Spleen (tissue), 7 donors: ENCODE results near the gene TEX14.

ENCODE experiments used
- POLR2A ChIP-seq, 3 donors: fragments of 450-650 bp; IDR thresholded peaks; one replicate each; pipeline ENCODE4 v1.5.1; 2017; ENCODE audit warnings: antibody characterized with exemption in 3 of 3, mild to moderate bottlenecking in 1 of 3
- TF ChIP-seq, protein P1 (sequence below), 11 experiments: fragments of 200-600 bp in 7 of 11; fragments of 450-650 bp in 4 of 11; sonication (generic) in 4 of 11; IDR thresholded peaks in 8 of 11; conservative IDR thresholded peaks in 3 of 11; 1 replicate in 7 of 11; 2 replicates in 4 of 11; pipeline versions ENCODE4 v1.4.0 to v1.8.0; 2016 to 2021; ENCODE audit warnings: antibody characterized with exemption in 11 of 11, inconsistent platforms in 4 of 11, mild to moderate bottlenecking in 1 of 11
- donor health status: DM: no; HTN: no; CAD: no; lungs with moderate emphysema.
- donor health status: DM: no; HTN: no; CAD: no.
- donor health status: DM: no; HTN: no; CAD: no.

DNA sequence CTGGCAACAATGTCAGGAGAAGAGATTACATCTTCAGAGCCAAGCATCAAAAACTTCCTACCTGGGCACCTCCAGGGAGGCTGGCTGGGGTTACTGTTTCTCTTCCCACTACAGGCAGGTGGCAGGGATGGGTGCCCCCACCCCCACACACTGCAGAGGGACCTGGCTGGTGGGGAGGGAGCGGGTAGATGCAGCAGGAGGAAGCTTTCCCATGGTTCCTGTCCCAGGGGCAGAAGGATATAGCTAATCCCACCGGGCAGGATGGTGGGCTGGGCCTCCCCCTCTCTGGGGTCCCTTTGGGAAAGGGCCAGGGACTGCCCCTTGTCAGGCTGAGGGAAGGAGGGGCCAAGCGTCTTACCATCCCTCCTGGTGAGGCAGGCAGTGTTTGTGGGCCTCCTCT is 160.7 kb downstream of the TEX14 start:
- no peak for TF ChIP-seq POLR2A (IDR thresholded peaks at IDR 0.05)
- TF ChIP-seq, protein P1, sequence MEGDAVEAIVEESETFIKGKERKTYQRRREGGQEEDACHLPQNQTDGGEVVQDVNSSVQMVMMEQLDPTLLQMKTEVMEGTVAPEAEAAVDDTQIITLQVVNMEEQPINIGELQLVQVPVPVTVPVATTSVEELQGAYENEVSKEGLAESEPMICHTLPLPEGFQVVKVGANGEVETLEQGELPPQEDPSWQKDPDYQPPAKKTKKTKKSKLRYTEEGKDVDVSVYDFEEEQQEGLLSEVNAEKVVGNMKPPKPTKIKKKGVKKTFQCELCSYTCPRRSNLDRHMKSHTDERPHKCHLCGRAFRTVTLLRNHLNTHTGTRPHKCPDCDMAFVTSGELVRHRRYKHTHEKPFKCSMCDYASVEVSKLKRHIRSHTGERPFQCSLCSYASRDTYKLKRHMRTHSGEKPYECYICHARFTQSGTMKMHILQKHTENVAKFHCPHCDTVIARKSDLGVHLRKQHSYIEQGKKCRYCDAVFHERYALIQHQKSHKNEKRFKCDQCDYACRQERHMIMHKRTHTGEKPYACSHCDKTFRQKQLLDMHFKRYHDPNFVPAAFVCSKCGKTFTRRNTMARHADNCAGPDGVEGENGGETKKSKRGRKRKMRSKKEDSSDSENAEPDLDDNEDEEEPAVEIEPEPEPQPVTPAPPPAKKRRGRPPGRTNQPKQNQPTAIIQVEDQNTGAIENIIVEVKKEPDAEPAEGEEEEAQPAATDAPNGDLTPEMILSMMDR (IDR thresholded peaks at IDR 0.05 in 8 of 11, conservative IDR thresholded peaks at IDR 0.05 in 3 of 11), result no peak
